Measurements from ENCODE around the gene IGF1R. TPM values are rescaled to one million over a fixed set of nuclear protein-coding genes. Genes with fewer than 3 reads are reported as not detected.
A peak's percentile ranks its signal among the peaks of the same experiment; 100 is the strongest.

Gene IGF1R
- total RNA-seq, 1 experiment from 2014 or later: 125 TPM

DNA sequence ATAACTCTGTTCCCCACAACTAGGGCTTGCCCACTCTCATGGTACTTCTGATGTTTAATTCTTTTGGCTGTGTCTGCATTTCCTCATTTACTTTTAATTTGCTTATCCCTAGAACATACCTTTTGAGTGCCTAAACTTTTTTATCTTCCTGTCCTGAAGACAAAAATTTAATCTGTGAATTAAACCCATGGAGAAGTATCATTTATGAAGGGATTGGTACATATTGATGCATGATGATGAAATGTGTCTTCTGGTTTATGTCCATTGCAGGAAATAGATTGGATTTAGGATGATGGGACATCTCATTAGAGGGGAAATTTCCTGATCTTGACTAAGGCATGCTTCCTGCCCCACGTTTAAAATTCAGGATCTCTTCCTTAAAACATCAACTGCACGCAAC lies 249.8 kb downstream of the IGF1R start:
- ChIA-PET CTCF (no interaction called here), POLR2A (no interaction called here)
- DNase-seq (ENCODE audit: low spot score) (no peak), ATAC-seq (no peak)
- H3K4me1 Mint-ChIP-seq: peaks cover 32% of the 10 kb centered on the region
- no peak overlapping the region for H3K4me3 Mint-ChIP-seq
- TF ChIP-seq, protein P1, sequence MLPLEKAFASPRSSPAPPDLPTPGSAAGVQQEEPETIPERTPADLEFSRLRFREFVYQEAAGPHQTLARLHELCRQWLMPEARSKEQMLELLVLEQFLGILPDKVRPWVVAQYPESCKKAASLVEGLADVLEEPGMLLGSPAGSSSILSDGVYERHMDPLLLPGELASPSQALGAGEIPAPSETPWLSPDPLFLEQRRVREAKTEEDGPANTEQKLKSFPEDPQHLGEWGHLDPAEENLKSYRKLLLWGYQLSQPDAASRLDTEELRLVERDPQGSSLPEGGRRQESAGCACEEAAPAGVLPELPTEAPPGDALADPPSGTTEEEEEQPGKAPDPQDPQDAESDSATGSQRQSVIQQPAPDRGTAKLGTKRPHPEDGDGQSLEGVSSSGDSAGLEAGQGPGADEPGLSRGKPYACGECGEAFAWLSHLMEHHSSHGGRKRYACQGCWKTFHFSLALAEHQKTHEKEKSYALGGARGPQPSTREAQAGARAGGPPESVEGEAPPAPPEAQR (CRISPR knock-in tag; IDR thresholded peaks at IDR 0.05): no peak
- TF ChIP-seq, protein P2, sequence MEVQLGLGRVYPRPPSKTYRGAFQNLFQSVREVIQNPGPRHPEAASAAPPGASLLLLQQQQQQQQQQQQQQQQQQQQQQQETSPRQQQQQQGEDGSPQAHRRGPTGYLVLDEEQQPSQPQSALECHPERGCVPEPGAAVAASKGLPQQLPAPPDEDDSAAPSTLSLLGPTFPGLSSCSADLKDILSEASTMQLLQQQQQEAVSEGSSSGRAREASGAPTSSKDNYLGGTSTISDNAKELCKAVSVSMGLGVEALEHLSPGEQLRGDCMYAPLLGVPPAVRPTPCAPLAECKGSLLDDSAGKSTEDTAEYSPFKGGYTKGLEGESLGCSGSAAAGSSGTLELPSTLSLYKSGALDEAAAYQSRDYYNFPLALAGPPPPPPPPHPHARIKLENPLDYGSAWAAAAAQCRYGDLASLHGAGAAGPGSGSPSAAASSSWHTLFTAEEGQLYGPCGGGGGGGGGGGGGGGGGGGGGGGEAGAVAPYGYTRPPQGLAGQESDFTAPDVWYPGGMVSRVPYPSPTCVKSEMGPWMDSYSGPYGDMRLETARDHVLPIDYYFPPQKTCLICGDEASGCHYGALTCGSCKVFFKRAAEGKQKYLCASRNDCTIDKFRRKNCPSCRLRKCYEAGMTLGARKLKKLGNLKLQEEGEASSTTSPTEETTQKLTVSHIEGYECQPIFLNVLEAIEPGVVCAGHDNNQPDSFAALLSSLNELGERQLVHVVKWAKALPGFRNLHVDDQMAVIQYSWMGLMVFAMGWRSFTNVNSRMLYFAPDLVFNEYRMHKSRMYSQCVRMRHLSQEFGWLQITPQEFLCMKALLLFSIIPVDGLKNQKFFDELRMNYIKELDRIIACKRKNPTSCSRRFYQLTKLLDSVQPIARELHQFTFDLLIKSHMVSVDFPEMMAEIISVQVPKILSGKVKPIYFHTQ (CRISPR knock-in tag; IDR thresholded peaks at IDR 0.05): no peak
- TF ChIP-seq ZNF317 (CRISPR knock-in tag; IDR thresholded peaks at IDR 0.05; ENCODE audit: borderline replicate concordance, low read depth): no peak
- no peak for TF ChIP-seq ELF4 (CRISPR knock-in tag; IDR thresholded peaks at IDR 0.05; ENCODE audit: low read depth)
- TF ChIP-seq, protein P3, sequence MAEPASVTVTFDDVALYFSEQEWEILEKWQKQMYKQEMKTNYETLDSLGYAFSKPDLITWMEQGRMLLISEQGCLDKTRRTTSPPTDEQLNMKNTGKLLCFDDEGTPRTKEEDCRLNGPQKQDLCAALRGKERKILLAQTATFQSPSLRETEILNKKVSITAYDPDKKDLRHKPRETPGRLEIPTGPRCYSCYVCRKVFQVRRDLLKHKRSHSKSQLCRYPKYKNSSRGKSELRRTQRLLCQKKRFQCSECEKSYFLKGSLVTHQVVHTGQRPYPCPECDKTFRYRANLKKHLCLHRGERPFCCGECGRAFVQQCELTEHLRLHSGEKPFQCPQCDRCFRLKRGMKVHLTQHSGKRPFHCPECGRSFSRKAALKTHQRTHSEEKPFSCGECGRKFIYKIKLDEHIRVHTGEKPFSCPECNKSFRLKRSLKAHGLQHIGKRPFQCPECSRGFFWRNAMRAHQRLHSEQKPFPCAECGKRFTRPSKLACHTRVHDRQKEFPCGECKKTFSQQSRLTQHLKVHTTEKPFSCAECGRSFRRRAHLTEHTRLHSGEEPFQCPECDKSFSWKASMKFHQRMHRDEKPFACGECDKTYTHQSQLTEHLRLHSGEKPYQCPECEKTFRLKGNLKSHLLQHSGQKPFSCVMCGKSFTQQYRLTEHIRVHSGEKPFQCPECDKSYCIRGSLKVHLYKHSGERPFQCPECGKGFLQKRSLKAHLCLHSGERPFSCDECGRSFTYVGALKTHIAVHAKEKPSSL (CRISPR knock-in tag; conservative IDR thresholded peaks at IDR 0.05): no peak
- TF ChIP-seq, protein P4, sequence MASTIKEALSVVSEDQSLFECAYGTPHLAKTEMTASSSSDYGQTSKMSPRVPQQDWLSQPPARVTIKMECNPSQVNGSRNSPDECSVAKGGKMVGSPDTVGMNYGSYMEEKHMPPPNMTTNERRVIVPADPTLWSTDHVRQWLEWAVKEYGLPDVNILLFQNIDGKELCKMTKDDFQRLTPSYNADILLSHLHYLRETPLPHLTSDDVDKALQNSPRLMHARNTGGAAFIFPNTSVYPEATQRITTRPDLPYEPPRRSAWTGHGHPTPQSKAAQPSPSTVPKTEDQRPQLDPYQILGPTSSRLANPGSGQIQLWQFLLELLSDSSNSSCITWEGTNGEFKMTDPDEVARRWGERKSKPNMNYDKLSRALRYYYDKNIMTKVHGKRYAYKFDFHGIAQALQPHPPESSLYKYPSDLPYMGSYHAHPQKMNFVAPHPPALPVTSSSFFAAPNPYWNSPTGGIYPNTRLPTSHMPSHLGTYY (CRISPR knock-in tag; IDR thresholded peaks at IDR 0.05): no peak
- TF ChIP-seq, protein P5, sequence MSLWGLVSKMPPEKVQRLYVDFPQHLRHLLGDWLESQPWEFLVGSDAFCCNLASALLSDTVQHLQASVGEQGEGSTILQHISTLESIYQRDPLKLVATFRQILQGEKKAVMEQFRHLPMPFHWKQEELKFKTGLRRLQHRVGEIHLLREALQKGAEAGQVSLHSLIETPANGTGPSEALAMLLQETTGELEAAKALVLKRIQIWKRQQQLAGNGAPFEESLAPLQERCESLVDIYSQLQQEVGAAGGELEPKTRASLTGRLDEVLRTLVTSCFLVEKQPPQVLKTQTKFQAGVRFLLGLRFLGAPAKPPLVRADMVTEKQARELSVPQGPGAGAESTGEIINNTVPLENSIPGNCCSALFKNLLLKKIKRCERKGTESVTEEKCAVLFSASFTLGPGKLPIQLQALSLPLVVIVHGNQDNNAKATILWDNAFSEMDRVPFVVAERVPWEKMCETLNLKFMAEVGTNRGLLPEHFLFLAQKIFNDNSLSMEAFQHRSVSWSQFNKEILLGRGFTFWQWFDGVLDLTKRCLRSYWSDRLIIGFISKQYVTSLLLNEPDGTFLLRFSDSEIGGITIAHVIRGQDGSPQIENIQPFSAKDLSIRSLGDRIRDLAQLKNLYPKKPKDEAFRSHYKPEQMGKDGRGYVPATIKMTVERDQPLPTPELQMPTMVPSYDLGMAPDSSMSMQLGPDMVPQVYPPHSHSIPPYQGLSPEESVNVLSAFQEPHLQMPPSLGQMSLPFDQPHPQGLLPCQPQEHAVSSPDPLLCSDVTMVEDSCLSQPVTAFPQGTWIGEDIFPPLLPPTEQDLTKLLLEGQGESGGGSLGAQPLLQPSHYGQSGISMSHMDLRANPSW (CRISPR knock-in tag; conservative IDR thresholded peaks at IDR 0.05; ENCODE audit: low read depth): no peak
- TF ChIP-seq ESRRA (CRISPR knock-in tag; IDR thresholded peaks at IDR 0.05; ENCODE audit: borderline replicate concordance): no peak
- TF ChIP-seq PRRX2 (CRISPR knock-in tag; IDR thresholded peaks at IDR 0.05): no peak
- TF ChIP-seq, protein P6, sequence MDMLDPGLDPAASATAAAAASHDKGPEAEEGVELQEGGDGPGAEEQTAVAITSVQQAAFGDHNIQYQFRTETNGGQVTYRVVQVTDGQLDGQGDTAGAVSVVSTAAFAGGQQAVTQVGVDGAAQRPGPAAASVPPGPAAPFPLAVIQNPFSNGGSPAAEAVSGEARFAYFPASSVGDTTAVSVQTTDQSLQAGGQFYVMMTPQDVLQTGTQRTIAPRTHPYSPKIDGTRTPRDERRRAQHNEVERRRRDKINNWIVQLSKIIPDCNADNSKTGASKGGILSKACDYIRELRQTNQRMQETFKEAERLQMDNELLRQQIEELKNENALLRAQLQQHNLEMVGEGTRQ (CRISPR knock-in tag; IDR thresholded peaks at IDR 0.05): no peak
- H3K9me3 Mint-ChIP-seq: no peaks in the 10 kb centered on the region
- no peaks in the 10 kb centered on the region for H3K27me3 Mint-ChIP-seq (ENCODE audit: low read depth)
- H3K36me3 Mint-ChIP-seq: peaks cover 21% of the 10 kb centered on the region
- H3K27ac Mint-ChIP-seq: no peak overlapping the region

DNA sequence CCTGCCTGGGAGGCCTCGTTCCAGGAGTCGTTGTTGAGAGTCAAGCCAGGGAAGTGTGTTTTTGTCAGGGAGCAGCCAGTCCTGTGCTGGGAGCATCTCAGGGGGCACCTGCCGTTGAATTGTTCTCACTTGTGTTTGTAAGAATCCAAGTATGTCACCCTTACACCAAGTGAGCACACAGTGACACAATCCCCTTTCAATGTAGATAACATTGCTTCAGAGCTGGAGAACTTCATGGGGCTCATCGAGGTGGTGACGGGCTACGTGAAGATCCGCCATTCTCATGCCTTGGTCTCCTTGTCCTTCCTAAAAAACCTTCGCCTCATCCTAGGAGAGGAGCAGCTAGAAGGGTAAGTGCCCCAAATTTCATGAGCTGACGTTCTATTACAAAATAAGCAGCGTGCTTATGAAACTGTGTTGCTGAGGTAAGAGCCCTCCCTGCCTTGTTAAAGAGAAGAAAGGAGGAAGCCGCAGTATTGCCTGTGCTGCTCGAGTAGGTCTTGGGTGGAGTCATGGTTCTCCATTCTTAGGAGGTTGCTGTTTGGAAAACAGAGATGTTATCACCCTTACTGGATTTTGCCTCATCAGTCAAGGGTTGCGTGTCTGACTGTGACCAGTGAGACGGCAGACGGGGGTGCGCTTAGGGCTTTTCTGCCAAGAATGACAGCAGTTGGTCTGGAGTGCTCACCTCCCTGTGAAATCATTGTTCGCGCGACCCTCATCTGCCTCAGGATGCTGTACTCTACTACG lies 251.1 kb downstream of the IGF1R start:
- H3K4me1 Mint-ChIP-seq: peaks cover 35% of the 10 kb centered on the region
- no peak; the same call in 1 of the 2 replicates for ATAC-seq
- peaks cover 24% of the 10 kb centered on the region for H3K36me3 Mint-ChIP-seq
- no peaks in the 10 kb centered on the region for H3K27me3 Mint-ChIP-seq (ENCODE audit: low read depth)
- POLR2A ChIA-PET: no interaction called here
- peak overlapping the region; percentile 89 for H3K27ac Mint-ChIP-seq
- no peaks in the 10 kb centered on the region for H3K9me3 Mint-ChIP-seq
- DNase-seq (ENCODE audit: low spot score): no peak
- no peak overlapping the region for H3K4me3 Mint-ChIP-seq
- CTCF ChIA-PET: interaction anchor here (1.4 kb wide), 1 partner anchor 376 kb away, joined by 3 read pairs; no protein-coding TSS in a partner anchor
- TF ChIP-seq, protein P7, sequence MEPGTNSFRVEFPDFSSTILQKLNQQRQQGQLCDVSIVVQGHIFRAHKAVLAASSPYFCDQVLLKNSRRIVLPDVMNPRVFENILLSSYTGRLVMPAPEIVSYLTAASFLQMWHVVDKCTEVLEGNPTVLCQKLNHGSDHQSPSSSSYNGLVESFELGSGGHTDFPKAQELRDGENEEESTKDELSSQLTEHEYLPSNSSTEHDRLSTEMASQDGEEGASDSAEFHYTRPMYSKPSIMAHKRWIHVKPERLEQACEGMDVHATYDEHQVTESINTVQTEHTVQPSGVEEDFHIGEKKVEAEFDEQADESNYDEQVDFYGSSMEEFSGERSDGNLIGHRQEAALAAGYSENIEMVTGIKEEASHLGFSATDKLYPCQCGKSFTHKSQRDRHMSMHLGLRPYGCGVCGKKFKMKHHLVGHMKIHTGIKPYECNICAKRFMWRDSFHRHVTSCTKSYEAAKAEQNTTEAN (CRISPR knock-in tag; IDR thresholded peaks at IDR 0.05): no peak
- no peak for TF ChIP-seq CREB1 (CRISPR knock-in tag; IDR thresholded peaks at IDR 0.05)
- TF ChIP-seq, protein P3 (CRISPR knock-in tag; conservative IDR thresholded peaks at IDR 0.05): no peak
- no peak for TF ChIP-seq ZBTB21 (CRISPR knock-in tag; IDR thresholded peaks at IDR 0.05; ENCODE audit: borderline replicate concordance)
- TF ChIP-seq ZNF263 (CRISPR knock-in tag; IDR thresholded peaks at IDR 0.05; ENCODE audit: low read depth): no peak
- no peak for TF ChIP-seq SOX15 (CRISPR knock-in tag; IDR thresholded peaks at IDR 0.05)
- TF ChIP-seq TP53 (CRISPR knock-in tag; IDR thresholded peaks at IDR 0.05): no peak

All from WTC11 (cell line).